HG03039 (cell line): Measurements from ENCODE around the gene ADAT3.

Experiments
- ATAC-seq: cut with Tn5 transposase; IDR thresholded peaks from one replicate; pipeline ENCODE4 v1.9.1; 2021; ENCODE audit warnings: mild to moderate bottlenecking, moderate library complexity; ENCODE audit not compliant: unreplicated experiment

The ADAT3 gene

GRCh38 chr19:1905110-1905862, at the start of gene ADAT3, which contains the start of gene SCAMP4:
Gene ADAT3 (plus strand): TSS chr19:1905399. CDS start chr19:1912048, 6,649 bp downstream.
Gene SCAMP4 (plus strand): TSS chr19:1905399. CDS start chr19:1915020, 9,621 bp downstream.
- ATAC-seq, result peak; percentile 79

- no peak for ATAC-seq
These were observed 49.4 kb upstream of the ADAT3 start for GRCh38 chr19:1855828-1856255.

GRCh38 chr19:1856345-1856697, 48.9 kb upstream of the ADAT3 start:
- ATAC-seq, result no peak

- ATAC-seq, result no peak
These were observed 48.2 kb upstream of the ADAT3 start for GRCh38 chr19:1856698-1857603.

GRCh38 chr19:1857648-1858326, 47.4 kb upstream of the ADAT3 start:
- ATAC-seq, result no peak

GRCh38 chr19:1858412-1859081, 46.7 kb upstream of the ADAT3 start:
- no peak for ATAC-seq

GRCh38 chr19:1859331-1859781, 45.8 kb upstream of the ADAT3 start:
- ATAC-seq, result no peak

- no peak for ATAC-seq
These were observed 45.0 kb upstream of the ADAT3 start for GRCh38 chr19:1860042-1860775.

- no peak for ATAC-seq
These were observed 44.2 kb upstream of the ADAT3 start for GRCh38 chr19:1860821-1861598.

- ATAC-seq, result no peak
These were observed 43.6 kb upstream of the ADAT3 start for GRCh38 chr19:1861599-1862031.

- ATAC-seq, result no peak
These were observed 43.2 kb upstream of the ADAT3 start for GRCh38 chr19:1862068-1862423.

GRCh38 chr19:1862424-1863327, 42.5 kb upstream of the ADAT3 start:
- peak; percentile 3 for ATAC-seq

- peak; percentile 2 for ATAC-seq
These were observed 41.9 kb upstream of the ADAT3 start, which contains the start of gene KLF16 for GRCh38 chr19:1863328-1863637. Gene KLF16 (minus strand): TSS chr19:1863579. CDS start chr19:1863497, 82 bp downstream.

GRCh38 chr19:1863638-1864479, 41.3 kb upstream of the ADAT3 start:
- ATAC-seq, result peak; percentile 51

- ATAC-seq, result no peak
These were observed 40.6 kb upstream of the ADAT3 start for GRCh38 chr19:1864480-1865171.

GRCh38 chr19:1865172-1866010, 39.8 kb upstream of the ADAT3 start:
- no peak for ATAC-seq
